CD4-positive, alpha-beta T cell treated with Interleukin-2 at 100 ng/mL for 4 hours (primary cell): ENCODE measurements around the gene CROCC.
"Not testable (repeated sequence)": the region's sequence is repeated elsewhere in the genome, so short reads cannot be mapped to it uniquely, and the experiment has no call there.

Experiments used
- DNase-seq: peaks from one replicate; pipeline ENCODE4 v3.0.0-alpha.2; 2020; ENCODE audit warnings: low spot score

Gene CROCC

DNA sequence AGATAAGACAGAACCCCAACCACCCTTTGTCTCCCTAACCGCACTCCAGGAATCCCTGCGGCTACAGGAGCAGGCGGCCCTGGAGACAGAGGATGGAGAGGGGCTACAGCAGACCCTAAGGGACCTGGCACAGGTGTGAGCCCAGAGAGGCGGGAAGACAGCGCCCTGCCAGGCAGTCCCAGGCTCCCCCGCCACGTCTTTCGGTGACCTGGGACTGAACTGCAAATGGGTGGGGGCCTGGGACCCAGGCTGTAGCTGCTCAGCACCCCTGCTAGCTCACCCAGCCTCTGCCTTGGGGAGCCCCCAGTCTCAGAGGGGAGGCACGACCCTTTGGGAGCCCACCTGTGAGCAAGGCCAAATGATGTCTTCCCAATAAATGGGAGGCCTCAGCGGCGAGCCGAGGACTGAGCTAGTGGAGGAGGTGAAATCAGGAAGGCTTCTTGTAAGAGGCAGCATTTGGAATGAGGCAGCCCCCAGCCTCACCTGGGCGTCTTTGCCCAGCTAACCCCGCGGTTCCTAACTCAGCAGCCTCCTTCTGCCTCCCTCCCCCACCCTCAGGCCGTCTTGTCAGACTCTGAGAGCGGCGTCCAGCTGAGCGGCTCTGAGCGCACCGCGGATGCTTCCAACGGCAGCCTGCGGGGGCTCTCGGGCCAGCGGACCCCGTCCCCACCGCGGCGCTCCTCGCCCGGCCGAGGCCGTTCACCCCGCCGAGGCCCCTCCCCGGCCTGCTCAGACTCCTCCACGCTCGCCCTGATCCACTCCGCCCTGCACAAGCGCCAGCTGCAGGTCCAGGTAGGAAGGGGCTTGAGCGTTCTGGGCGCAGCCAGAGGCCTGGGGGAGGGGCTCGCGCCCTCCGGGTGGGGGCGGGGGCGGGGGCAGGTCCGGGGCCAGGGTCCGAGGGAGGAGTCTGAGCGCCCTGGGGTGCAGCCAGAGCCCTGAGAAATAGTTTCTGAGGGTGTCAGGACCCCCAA, 16.9 kb downstream of the CROCC start:
- DNase-seq = no peak

DNA sequence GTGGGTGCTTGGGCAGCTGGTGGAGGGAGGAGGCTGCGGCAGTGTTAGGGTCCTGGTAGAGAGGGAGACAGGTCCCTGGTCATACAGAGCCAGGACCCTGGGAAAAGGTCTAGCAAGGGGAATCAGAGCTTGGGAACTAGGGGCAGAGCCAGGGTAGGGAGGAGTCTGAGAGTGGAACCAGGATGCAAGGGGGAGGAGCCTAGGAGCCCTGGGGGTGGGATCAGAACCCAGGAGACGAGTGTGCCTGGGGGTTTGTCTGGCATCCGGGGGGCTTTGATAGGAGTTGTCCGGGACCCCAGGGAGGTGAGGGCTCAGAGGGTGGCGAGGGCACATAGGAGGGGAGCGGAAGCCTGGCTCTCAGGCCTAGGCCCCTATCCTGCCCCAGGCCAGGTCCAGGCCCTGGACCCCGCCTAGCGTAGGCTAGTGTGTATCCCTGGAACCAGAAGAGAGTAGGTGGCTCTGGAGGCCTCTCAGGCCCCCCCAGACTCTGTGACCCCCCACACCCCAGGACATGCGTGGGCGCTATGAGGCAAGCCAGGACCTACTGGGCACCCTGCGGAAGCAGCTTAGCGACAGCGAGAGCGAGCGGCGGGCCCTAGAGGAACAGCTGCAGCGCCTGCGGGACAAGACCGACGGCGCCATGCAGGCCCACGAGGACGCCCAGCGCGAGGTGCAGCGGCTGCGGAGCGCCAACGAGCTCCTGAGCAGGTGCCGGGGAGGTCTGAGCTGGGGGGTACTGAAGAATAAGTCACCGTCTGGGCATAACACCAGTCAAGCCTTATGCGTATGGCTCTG, 17.9 kb downstream of the CROCC start:
- DNase-seq = not testable (repeated sequence)

- no peak for DNase-seq
Observed at GRCh38 chr1:16944038-16944437, 22.3 kb downstream of the CROCC start.

GRCh38 chr1:16945512-16945911, 23.8 kb downstream of the CROCC start:
- DNase-seq = not testable (repeated sequence)

GRCh38 chr1:16946185-16946584, 24.5 kb downstream of the CROCC start:
- DNase-seq = not testable (repeated sequence)

GRCh38 chr1:16946646-16947045, 24.9 kb downstream of the CROCC start:
- DNase-seq = no peak

DNA sequence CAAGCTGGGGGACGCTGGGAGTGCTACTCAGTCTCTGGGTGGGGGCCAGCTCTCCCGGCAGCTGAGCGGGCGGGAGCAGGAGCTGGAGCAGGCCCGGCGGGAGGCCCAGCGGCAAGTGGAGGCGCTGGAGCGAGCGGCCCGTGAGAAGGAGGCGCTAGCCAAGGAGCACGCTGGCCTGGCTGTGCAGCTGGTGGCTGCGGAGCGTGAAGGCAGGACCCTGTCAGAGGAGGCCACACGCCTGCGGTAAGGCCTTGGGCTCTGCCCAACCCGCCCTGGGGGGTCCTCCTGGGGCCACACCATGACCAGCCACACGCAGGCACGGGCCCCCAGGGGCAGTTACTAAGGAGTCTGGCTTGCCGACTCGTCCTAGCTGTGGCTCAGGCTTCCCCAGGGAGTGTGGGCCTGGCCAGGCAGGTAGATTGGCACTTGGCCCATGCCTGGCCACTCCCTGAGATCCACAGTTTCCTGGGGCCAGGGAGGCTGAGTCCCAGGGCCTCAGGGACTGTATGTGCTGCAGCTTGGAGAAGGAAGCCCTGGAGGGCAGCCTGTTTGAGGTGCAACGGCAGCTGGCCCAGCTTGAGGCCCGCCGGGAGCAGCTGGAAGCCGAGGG, 26.7 kb downstream of the CROCC start:
- not testable (repeated sequence) for DNase-seq

- DNase-seq = not testable (repeated sequence)
Observed at GRCh38 chr1:16949026-16949425, 27.3 kb downstream of the CROCC start.

GRCh38 chr1:16952376-16952775, 30.6 kb downstream of the CROCC start:
- not testable (repeated sequence) for DNase-seq

GRCh38 chr1:16954579-16954978, 32.8 kb downstream of the CROCC start:
- DNase-seq = no peak

- no peak for DNase-seq
Observed at GRCh38 chr1:16955186-16955585, 33.5 kb downstream of the CROCC start.

DNA sequence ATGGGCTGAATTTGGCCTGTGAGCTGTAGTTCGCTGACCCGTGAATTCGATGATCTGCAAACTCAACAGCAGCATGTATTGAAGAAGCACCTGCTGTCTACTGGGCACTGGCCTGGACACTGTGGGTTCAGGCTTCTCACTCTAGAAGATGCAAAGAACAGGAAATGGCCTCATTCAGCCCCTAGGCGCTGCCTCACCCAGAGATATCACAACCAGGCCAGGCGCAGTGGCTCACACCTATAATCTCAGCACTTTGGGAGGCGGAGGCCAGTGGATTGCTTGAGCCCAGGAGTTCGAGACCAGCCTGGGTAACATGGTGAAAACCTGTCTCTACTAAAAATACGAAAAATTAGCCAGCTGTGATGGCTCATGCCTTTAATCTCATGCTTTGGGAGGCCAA, 35.0 kb downstream of the CROCC start:
- DNase-seq = no peak

GRCh38 chr1:16957731-16958130, 36.0 kb downstream of the CROCC start:
- DNase-seq = no peak

DNA sequence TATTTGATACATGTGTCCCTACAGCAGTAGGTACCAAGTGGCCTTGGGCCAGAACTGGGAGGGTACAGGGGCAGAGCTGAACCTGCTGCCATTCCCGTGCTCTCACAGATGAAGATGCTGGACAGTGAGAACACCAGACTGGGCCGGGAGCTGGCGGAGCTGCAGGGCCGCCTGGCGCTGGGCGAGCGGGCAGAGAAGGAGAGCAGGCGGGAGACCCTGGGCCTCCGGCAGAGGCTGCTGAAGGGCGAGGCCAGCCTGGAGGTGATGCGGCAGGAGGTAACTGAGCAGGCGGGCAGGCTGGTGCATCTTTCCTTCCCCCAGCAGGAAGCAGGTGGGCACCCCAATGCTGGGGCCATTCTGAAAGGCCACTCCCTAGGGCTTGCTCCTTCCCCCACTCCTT, 36.7 kb downstream of the CROCC start:
- no peak for DNase-seq

DNA sequence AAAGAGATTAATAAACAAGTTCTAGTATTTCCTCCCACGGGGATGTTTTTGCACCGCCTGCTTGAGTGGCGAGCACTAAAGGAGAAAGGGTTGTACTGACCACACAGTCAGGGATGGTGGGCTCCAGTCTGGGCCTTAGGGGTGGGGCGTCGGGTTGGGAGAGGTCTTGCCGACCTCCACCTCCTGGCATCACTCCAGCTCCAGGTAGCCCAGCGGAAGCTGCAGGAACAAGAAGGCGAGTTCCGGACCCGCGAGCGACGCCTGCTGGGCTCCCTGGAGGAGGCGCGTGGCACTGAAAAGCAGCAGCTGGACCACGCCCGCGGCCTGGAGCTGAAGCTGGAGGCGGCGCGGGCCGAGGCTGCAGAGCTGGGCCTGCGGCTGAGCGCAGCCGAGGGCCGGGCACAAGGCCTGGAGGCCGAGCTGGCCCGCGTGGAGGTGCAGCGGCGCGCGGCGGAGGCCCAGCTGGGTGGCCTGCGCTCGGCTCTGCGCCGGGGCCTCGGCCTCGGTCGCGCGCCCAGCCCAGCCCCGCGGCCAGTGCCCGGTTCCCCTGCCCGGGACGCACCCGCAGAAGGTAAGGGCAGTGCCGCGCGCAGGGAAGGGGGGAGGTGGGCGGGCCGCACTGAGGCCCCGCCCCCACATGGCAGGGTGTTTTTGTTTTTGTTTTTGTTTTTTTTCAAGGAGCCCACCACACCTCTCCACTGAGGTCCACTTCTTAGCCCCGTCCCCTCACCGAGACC, 39.0 kb downstream of the CROCC start:
- DNase-seq = peak; percentile 81

DNA sequence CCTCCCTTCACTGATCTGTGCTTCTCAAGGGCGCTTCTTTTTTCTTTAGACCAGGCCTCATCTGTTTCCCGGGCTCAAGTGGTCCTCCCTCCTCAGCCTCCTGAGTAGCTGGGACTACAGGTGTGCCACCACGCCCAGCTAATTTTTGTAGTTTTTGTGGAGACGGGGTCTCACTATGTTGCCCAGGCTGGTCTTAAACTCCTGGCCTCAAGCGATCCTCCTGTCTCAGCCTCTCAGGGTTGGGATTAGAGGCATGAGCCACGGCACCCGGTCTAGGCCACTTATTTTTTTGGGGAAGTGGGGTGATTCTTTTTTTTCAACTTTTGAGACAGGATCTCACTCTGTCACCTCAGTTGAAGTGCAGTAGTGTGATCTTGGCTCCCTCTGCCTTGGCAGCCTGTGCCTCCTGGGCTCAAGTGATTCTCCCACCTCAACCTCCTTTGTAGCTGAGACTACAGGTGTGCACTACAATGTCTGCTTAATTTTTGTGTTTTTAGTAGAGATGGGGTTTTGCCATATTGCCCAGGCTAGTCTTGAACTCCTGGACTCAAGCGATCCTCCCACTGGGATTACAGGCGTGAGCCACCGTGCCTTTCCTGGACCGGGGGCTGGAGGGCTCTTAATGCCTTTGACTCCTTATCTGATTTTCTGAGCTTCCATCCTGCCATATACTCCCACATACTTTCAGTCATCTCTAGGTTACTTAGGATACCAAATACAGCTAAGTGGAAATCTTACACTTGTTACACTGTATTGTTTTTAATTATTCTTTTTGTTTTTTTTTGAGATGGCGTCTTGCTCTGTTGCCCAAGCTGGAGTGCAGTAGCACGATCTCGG, 39.8 kb downstream of the CROCC start:
- DNase-seq = no peak

DNA sequence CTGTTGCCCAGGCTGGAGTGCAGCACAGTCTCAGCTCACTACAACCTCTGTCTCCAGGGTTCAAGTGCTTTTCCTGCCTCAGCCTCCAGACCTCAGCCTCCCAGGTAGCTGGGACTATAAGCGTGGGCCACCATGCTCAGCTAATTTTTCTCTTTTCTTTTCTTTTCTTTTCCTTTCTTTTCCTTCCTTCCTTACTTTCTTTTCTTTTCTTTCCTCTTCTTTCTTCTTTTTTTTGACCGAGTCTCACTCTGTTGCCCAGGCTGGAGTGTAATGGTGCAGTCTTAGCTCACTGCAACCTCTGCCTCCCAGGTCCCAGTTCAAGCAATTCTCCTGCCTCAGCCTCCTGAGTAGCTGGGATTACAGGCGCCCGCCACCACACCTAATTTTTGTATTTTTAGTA, 42.4 kb downstream of the CROCC start:
- DNase-seq = not testable (repeated sequence)

GRCh38 chr1:16965486-16966067, 43.8 kb downstream of the CROCC start:
- no peak for DNase-seq

DNA sequence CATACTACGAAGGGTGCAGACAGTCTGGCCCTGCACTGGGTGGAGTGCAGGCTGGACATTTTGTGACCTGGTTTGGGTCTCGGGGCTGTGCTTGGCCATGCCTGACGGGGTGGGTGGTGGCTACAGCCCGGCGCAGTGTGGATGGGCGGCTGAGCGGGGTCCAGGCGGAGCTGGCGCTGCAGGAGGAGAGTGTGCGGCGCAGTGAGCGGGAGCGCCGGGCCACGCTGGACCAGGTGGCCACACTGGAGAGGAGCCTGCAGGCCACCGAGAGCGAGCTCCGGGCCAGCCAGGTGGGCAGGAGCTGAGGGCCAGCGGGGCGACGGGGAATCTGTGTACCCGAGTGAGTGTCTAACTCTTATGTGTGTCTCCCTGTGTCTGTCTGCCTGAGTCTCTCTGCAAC, 44.6 kb downstream of the CROCC start:
- no peak for DNase-seq

DNA sequence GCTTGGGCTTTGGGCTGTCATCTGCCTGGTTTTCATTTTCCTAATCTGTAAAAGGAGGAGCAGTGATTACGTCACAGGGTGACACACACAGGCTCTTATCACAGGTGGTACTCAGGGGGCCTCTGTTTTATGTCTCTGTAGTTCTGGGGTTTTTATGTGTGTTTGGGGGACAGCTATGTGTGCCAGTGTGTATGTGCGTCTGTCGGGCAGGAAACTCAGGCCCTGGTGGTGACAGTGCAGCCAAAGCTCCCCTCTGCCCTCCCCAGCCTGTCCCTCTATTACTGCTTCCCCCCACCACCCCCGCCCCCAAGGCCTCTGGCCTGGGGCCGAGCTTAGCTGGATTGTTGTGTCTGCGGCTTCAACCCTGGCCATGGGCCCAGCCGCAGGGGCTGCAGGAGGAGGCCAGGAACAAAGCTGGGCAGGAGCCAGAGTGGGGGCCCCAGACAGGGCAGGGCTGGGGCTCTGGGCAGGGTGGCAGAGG, 45.4 kb downstream of the CROCC start:
- no peak for DNase-seq
